Natural killer cell treated with Interleukin-12 subunit alpha and Interleukin-12 subunit beta and Interleukin-15 and Interleukin-18, amount 100 ng/mL, for 72 hours (primary cell): ENCODE results near the gene SMIM10L2A. TPM values are rescaled to one million over a fixed set of nuclear protein-coding genes. Genes with fewer than 3 reads are reported as not detected.

Experiments used
- ATAC-seq, 2 donors: fragments of 150-1000 bp; cut with Tn5 transposase in 1 of 2; sonication (Bioruptor Pico), chemical (Tn5 transposase) in 1 of 2; 2 replicates each; pipeline ENCODE4 v1.10.0; 2021
- DNase-seq: peaks from one replicate; pipeline ENCODE4 v3.0.0; 2022; ENCODE audit warnings: low spot score
- H3K27ac Mint-ChIP-seq, 2 donors: 1 replicate in 1 of 2; 2 replicates in 1 of 2; pipeline ENCODE4 v1.8.0; 2022; ENCODE audit warnings: mixed read lengths in 2 of 2, mild to moderate bottlenecking in 1 of 2, moderate library complexity in 1 of 2
- H3K27me3 Mint-ChIP-seq, 2 donors: 1 replicate in 1 of 2; 2 replicates in 1 of 2; pipeline ENCODE4 v1.8.0; 2022; ENCODE audit warnings: mixed read lengths in 2 of 2
- H3K36me3 Mint-ChIP-seq: one replicate; pipeline ENCODE4 v1.8.0; 2022; ENCODE audit warnings: mixed read lengths
- H3K4me1 Mint-ChIP-seq, 2 donors: 1 replicate in 1 of 2; 2 replicates in 1 of 2; pipeline ENCODE4 v1.8.0; 2022; ENCODE audit warnings: low read depth in 2 of 2, mixed read lengths in 2 of 2, mild to moderate bottlenecking in 1 of 2
- H3K4me3 Mint-ChIP-seq: one replicate; pipeline ENCODE4 v1.8.0; 2022; ENCODE audit warnings: mixed read lengths
- H3K9me3 Mint-ChIP-seq: 2 replicates; pipeline ENCODE4 v1.8.0; 2022; ENCODE audit warnings: mixed read lengths
- total RNA-seq, 2 donors: library from RNA; stranded (reverse); gene quantifications; one replicate each; pipeline ENCODE4 v1.2.3, GENCODE V29; 2022

SMIM10L2A gene
- total RNA-seq, 2 donors from 2014 or later = 0.05 TPM; not detected in 1

- Mint-ChIP-seq H3K4me3 (no peak overlapping the region), H3K27ac (no peak overlapping the region), H3K27me3 (peaks cover 31% of the 10 kb centered on the region in 2 donors), H3K36me3 (peaks cover 5% of the 10 kb centered on the region), H3K9me3 (no peaks in the 10 kb centered on the region), H3K4me1 (peaks cover 0 to 6% of the 10 kb centered on the region in 2 donors)
- DNase-seq (no peak), ATAC-seq (no peak)
These were observed 10.1 kb downstream of the SMIM10L2A start for GRCh38 chrX:135431886-135432285.

GRCh38 chrX:135432453-135432852 lies 10.7 kb downstream of the SMIM10L2A start:
- Mint-ChIP-seq H3K36me3 (peaks cover 5% of the 10 kb centered on the region), H3K4me3 (no peak overlapping the region), H3K4me1 (peaks cover 0 to 6% of the 10 kb centered on the region in 2 donors), H3K27ac (no peak overlapping the region), H3K27me3 (peaks cover 29 to 31% of the 10 kb centered on the region in 2 donors), H3K9me3 (no peaks in the 10 kb centered on the region)
- no peak for DNase-seq
- no peak for ATAC-seq

GRCh38 chrX:135432881-135433521 lies 11.3 kb downstream of the SMIM10L2A start:
- Mint-ChIP-seq H3K4me1 (peaks cover 0 to 6% of the 10 kb centered on the region in 2 donors), H3K9me3 (no peaks in the 10 kb centered on the region), H3K27me3 (peaks cover 31% of the 10 kb centered on the region in 2 donors), H3K36me3 (peaks cover 5% of the 10 kb centered on the region), H3K27ac (no peak overlapping the region), H3K4me3 (no peak overlapping the region)
- ATAC-seq = no peak
- DNase-seq = no peak

GRCh38 chrX:135433531-135434257 lies 11.9 kb downstream of the SMIM10L2A start:
- Mint-ChIP-seq H3K27me3 (peaks cover 31% of the 10 kb centered on the region in 2 donors), H3K9me3 (no peaks in the 10 kb centered on the region), H3K4me3 (no peak overlapping the region), H3K27ac (no peak overlapping the region), H3K36me3 (peaks cover 5% of the 10 kb centered on the region), H3K4me1 (peaks cover 0 to 6% of the 10 kb centered on the region in 2 donors)
- ATAC-seq (no peak), DNase-seq (no peak)

- no peaks in the 10 kb centered on the region for H3K9me3 Mint-ChIP-seq
- H3K36me3 Mint-ChIP-seq = peaks cover 5% of the 10 kb centered on the region
- H3K27ac Mint-ChIP-seq = no peak overlapping the region
These were observed 12.8 kb downstream of the SMIM10L2A start for GRCh38 chrX:135434258-135435138.

GRCh38 chrX:135435139-135435922 lies 13.6 kb downstream of the SMIM10L2A start:
- no peak for ATAC-seq
- Mint-ChIP-seq H3K4me1 (peaks cover 0 to 6% of the 10 kb centered on the region in 2 donors), H3K9me3 (no peaks in the 10 kb centered on the region), H3K4me3 (no peak overlapping the region), H3K27me3 (peaks cover 17 to 20% of the 10 kb centered on the region in 2 donors), H3K27ac (no peak overlapping the region), H3K36me3 (peaks cover 5% of the 10 kb centered on the region)
- no peak for DNase-seq

More at GRCh38 chrX:135434258-135435138, 12.8 kb downstream of the SMIM10L2A start:
- no peak for DNase-seq
- Mint-ChIP-seq H3K4me1 (peaks cover 0 to 6% of the 10 kb centered on the region in 2 donors), H3K4me3 (no peak overlapping the region), H3K27me3 (peaks cover 23 to 24% of the 10 kb centered on the region in 2 donors)
- no peak for ATAC-seq

- DNase-seq (no peak), ATAC-seq (no peak)
- H3K4me1 Mint-ChIP-seq = peaks cover 0 to 6% of the 10 kb centered on the region in 2 donors
- H3K4me3 Mint-ChIP-seq = no peak overlapping the region
- no peaks in the 10 kb centered on the region for H3K9me3 Mint-ChIP-seq
- H3K27ac Mint-ChIP-seq = no peak overlapping the region
- peaks cover 5% of the 10 kb centered on the region for H3K36me3 Mint-ChIP-seq
- H3K27me3 Mint-ChIP-seq = peaks cover 17 to 18% of the 10 kb centered on the region in 2 donors
These were observed 14.2 kb downstream of the SMIM10L2A start for GRCh38 chrX:135435933-135436332.

GRCh38 chrX:135436456-135436855 lies 14.7 kb downstream of the SMIM10L2A start:
- Mint-ChIP-seq H3K27me3 (peaks cover 12 to 18% of the 10 kb centered on the region in 2 donors), H3K36me3 (peaks cover under 1% of the 10 kb centered on the region), H3K27ac (no peak overlapping the region), H3K4me1 (peaks cover 0 to 3% of the 10 kb centered on the region in 2 donors), H3K4me3 (no peak overlapping the region), H3K9me3 (no peaks in the 10 kb centered on the region)
- no peak for DNase-seq
- ATAC-seq = no peak

- no peaks in the 10 kb centered on the region for H3K36me3 Mint-ChIP-seq
- no peak overlapping the region for H3K27ac Mint-ChIP-seq
- H3K4me1 Mint-ChIP-seq = no peaks in the 10 kb centered on the region
- no peak overlapping the region for H3K4me3 Mint-ChIP-seq
- DNase-seq (no peak), ATAC-seq (no peak)
- H3K27me3 Mint-ChIP-seq = peaks cover 13 to 20% of the 10 kb centered on the region in 2 donors
- no peaks in the 10 kb centered on the region for H3K9me3 Mint-ChIP-seq
These were observed 15.5 kb downstream of the SMIM10L2A start for GRCh38 chrX:135436966-135437866.

GRCh38 chrX:135437867-135438733 lies 16.4 kb downstream of the SMIM10L2A start:
- no peaks in the 10 kb centered on the region for H3K4me1 Mint-ChIP-seq
- no peaks in the 10 kb centered on the region for H3K9me3 Mint-ChIP-seq
- no peak overlapping the region for H3K4me3 Mint-ChIP-seq
- H3K27ac Mint-ChIP-seq = no peak overlapping the region
- H3K36me3 Mint-ChIP-seq = no peaks in the 10 kb centered on the region
- peak in 1 of 2 donors; percentile 15 for ATAC-seq
- DNase-seq = no peak
- H3K27me3 Mint-ChIP-seq = peaks cover 13 to 20% of the 10 kb centered on the region in 2 donors

- no peak overlapping the region for H3K4me3 Mint-ChIP-seq
- H3K9me3 Mint-ChIP-seq = no peaks in the 10 kb centered on the region
- no peaks in the 10 kb centered on the region for H3K4me1 Mint-ChIP-seq
- H3K27ac Mint-ChIP-seq = no peak overlapping the region
- DNase-seq = no peak
- peak in 1 of 2 donors; percentile 4 for ATAC-seq
- peaks cover 13 to 20% of the 10 kb centered on the region in 2 donors for H3K27me3 Mint-ChIP-seq
- H3K36me3 Mint-ChIP-seq = no peaks in the 10 kb centered on the region
These were observed 16.9 kb downstream of the SMIM10L2A start for GRCh38 chrX:135438734-135439043.
